Activated B cell treated with CpG ODN at 0.5 μM for 24 hours (primary cell): ENCODE data around the gene GGT7. TPM values are rescaled to one million over a fixed set of nuclear protein-coding genes. Genes with fewer than 3 reads are reported as not detected.

Source experiments
- ATAC-seq: fragments of 200-7000 bp; cut with Tn5 transposase; one replicate; pipeline ENCODE4 v1.10.0; 2021; ENCODE audit warnings: low read depth, mild to moderate bottlenecking, moderate library complexity
- CTCF ChIA-PET: fragments of 350-600 bp; sonication (Branson Sonifier 250); formaldehyde crosslinking; loops from one replicate; lab custom pipeline; 2021; ENCODE audit warnings: antibody characterized with exemption; lab: Charles Lee
- POLR2A ChIA-PET: fragments of 350-600 bp; sonication (Branson Sonifier 250); formaldehyde crosslinking; loops from one replicate; lab custom pipeline; 2021; ENCODE audit warnings: antibody characterized with exemption; lab: Charles Lee
- DNase-seq: peaks from one replicate; pipeline ENCODE4 v3.0.0; 2022
- H3K27ac Mint-ChIP-seq: one replicate; pipeline ENCODE4 v1.8.0; 2020; ENCODE audit warnings: mixed read lengths
- H3K27me3 Mint-ChIP-seq: one replicate; pipeline ENCODE4 v1.8.0; 2021; ENCODE audit warnings: mixed read lengths
- H3K36me3 Mint-ChIP-seq: one replicate; pipeline ENCODE4 v1.8.0; 2021; ENCODE audit warnings: low read depth, mixed read lengths
- H3K4me1 Mint-ChIP-seq: one replicate; pipeline ENCODE4 v1.8.0; 2021; ENCODE audit warnings: mixed read lengths
- H3K4me3 Mint-ChIP-seq: one replicate; pipeline ENCODE4 v1.8.0; 2020; ENCODE audit warnings: mild to moderate bottlenecking, mixed read lengths
- H3K9me3 Mint-ChIP-seq: one replicate; pipeline ENCODE4 v1.8.0; 2020; ENCODE audit warnings: mixed read lengths
- intact Hi-C: fragments of 100-400 bp; cut with micrococcal nuclease; formaldehyde crosslinking; loops from one replicate; pipeline ENCODE4 v1.15.1; 2024
- total RNA-seq: library from RNA; stranded (reverse); gene quantifications from 2 replicates; pipeline ENCODE4 v1.2.3, GENCODE V29; 2022
- TF ChIP-seq, protein P1 (sequence below): fragments of 200-600 bp; IDR thresholded peaks from one replicate; pipeline ENCODE4 v1.8.0; 2022; ENCODE audit warnings: antibody characterized with exemption, mild to moderate bottlenecking

The GGT7 gene
- total RNA-seq, 1 donor from 2014 or later, result 20.6 TPM

DNA sequence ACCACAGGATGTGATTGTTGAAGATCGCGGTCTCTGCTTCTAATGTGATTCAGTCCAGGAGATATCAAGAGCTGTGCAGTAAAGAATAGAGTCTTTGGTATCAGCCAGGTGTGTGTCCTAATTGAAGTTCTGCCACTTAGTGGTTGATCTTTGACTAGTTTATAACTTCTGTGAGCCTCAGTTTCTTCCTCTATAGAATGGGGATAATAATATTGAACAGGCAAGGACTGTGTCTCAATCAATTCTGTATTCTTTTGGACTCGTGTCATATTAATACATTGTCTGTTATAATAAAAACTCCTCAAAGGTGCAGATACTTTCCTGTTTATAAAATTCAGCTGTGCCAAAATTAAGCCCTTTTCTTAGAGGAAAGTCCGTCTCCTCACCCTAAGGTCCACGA is 24.1 kb downstream of the GGT7 start:
- Mint-ChIP-seq H3K9me3 (no peaks in the 10 kb centered on the region), H3K27me3 (no peaks in the 10 kb centered on the region), H3K4me1 (no peaks in the 10 kb centered on the region), H3K27ac (no peak overlapping the region), H3K4me3 (no peak overlapping the region), H3K36me3 (peaks cover 36% of the 10 kb centered on the region)
- TF ChIP-seq, protein P1, sequence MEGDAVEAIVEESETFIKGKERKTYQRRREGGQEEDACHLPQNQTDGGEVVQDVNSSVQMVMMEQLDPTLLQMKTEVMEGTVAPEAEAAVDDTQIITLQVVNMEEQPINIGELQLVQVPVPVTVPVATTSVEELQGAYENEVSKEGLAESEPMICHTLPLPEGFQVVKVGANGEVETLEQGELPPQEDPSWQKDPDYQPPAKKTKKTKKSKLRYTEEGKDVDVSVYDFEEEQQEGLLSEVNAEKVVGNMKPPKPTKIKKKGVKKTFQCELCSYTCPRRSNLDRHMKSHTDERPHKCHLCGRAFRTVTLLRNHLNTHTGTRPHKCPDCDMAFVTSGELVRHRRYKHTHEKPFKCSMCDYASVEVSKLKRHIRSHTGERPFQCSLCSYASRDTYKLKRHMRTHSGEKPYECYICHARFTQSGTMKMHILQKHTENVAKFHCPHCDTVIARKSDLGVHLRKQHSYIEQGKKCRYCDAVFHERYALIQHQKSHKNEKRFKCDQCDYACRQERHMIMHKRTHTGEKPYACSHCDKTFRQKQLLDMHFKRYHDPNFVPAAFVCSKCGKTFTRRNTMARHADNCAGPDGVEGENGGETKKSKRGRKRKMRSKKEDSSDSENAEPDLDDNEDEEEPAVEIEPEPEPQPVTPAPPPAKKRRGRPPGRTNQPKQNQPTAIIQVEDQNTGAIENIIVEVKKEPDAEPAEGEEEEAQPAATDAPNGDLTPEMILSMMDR, result no peak
- no peak for ATAC-seq
- DNase-seq, result no peak
- POLR2A ChIA-PET, result no interaction called here
- intact Hi-C loops, result no loop called here
- CTCF ChIA-PET, result interaction anchor here (1.1 kb wide), 1 partner anchor 13 kb away, joined by 4 read pairs; no protein-coding TSS in a partner anchor

DNA sequence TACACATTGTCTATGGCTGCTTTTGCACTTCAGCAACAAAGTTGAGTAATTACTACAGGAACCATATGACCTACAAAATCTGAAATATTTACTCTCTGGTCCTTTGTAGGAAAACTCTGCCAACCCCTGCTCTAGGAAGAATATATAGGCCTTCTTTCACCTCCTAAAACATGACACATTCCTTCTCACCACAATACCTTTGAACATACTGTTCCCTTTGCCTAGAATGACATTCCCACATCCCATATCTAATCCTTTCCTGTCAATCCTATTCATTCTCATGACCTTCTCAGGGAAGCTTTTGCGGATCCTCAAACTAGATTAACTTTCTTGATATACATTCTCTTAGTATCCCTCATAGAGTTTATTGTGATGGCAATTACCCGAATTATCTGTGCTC is 29.2 kb downstream of the GGT7 start:
- intact Hi-C loops, result no loop called here
- ATAC-seq, result no peak

DNA sequence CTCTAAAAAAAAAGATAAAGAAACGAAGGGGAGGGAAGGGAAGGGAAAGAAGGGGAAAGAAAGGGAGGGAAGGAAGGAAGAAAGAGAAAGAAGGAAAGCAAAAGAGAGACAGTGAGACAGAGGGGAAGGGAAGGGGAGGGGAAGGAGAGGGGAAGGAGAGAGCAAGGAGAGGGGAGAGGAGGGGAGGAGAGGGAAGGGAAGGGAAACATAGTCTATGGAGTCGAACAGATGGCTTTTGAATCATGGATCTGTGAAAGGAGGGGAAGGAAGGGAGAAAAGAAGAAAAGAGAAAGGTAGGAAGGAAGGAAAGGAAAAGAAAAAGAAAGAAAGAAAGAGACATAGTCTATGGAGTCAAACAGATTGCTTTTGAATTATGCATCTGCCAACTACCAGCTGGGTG is 30.5 kb downstream of the GGT7 start:
- no peak for ATAC-seq
- no peaks in the 10 kb centered on the region for H3K9me3 Mint-ChIP-seq
- intact Hi-C loops, result no loop called here
- H3K4me3 Mint-ChIP-seq, result no peak overlapping the region
- no peaks in the 10 kb centered on the region for H3K4me1 Mint-ChIP-seq
- H3K27ac Mint-ChIP-seq, result no peak overlapping the region
- POLR2A ChIA-PET, result no interaction called here
- no peak for DNase-seq
- peaks cover 3% of the 10 kb centered on the region for H3K36me3 Mint-ChIP-seq
- CTCF ChIA-PET, result no interaction called here
- TF ChIP-seq, protein P1, result no peak
- H3K27me3 Mint-ChIP-seq, result peaks cover 5% of the 10 kb centered on the region

More for the DNA sequence above, 29.2 kb downstream of the GGT7 start:
- ChIA-PET POLR2A (interaction anchor here (0.6 kb wide), 1 partner anchor 28 kb away, joined by 3 read pairs; no protein-coding TSS in a partner anchor), CTCF (no interaction called here)
- TF ChIP-seq, protein P1, result no peak
- Mint-ChIP-seq H3K4me1 (no peaks in the 10 kb centered on the region), H3K27ac (no peak overlapping the region), H3K36me3 (peaks cover 7% of the 10 kb centered on the region), H3K9me3 (no peaks in the 10 kb centered on the region), H3K27me3 (peaks cover 5% of the 10 kb centered on the region), H3K4me3 (no peak overlapping the region)
- DNase-seq, result no peak

DNA sequence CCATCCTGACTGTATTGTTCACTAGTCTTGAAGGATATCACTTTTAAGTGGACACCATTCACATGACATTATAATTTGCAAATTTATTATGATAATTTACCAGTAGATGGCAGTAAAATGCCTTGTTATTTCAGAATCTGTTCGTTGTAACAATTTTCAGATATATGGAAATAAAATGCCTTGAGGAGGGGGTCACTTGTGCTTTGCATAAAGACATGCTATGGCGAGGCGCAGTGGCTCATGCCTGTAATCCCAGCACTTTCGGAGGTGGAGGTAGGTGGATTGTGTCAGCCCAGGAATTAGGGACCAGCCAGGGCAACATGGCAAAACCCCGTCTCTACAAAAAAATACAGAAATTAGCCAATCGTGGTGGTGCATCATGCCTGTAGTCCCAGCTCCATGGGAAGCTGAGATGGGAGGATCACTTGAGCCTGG is 38.2 kb downstream of the GGT7 start:
- Mint-ChIP-seq H3K27ac (no peak overlapping the region), H3K36me3 (no peaks in the 10 kb centered on the region)
- no peak for ATAC-seq

DNA sequence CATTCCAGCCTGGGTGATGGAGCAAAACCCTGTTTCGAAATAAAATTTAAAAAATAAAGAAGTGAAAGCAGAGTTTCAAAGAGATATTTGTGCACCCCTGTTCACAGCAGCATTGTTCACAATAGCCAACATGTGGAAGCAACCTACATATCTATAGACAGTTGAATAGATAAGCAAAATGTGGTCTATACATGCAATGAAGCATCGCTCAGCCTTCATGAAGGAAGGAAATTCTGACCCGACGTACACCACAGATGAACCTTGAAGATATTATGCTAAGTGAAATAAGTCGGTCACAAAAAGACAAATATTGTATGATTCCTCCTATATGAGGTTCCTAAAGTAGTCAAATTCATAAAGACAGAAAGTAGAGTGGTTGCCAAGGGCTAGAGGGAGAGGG is 40.7 kb downstream of the GGT7 start:
- POLR2A ChIA-PET, result no interaction called here
- TF ChIP-seq, protein P1, result no peak
- Mint-ChIP-seq H3K9me3 (no peaks in the 10 kb centered on the region), H3K27me3 (peaks cover 7% of the 10 kb centered on the region), H3K27ac (no peak overlapping the region), H3K4me3 (no peak overlapping the region), H3K36me3 (no peaks in the 10 kb centered on the region), H3K4me1 (peaks cover 2% of the 10 kb centered on the region)
- DNase-seq, result no peak
- CTCF ChIA-PET, result no interaction called here
- intact Hi-C loops, result loop anchor here (2.0 kb wide), 1 partner anchor 607 kb away; the partner anchor contains the start of gene GDF5
- ATAC-seq, result no peak

More for the DNA sequence above, 38.2 kb downstream of the GGT7 start:
- POLR2A ChIA-PET, result no interaction called here
- CTCF ChIA-PET, result interaction anchor here (0.6 to 1.6 kb wide), 4 partner anchors 9 to 1991 kb away, joined by 3 to 6 read pairs (median 4); partner anchors contain the start of gene NCOA6
- TF ChIP-seq, protein P1, result no peak
- intact Hi-C loops, result loop anchor here (1.0 kb wide), 5 partner anchors 313 to 613 kb away; partner anchors contain the start of gene EDEM2
- peaks cover 10% of the 10 kb centered on the region for H3K27me3 Mint-ChIP-seq
- H3K9me3 Mint-ChIP-seq, result no peaks in the 10 kb centered on the region
- peaks cover 2% of the 10 kb centered on the region for H3K4me1 Mint-ChIP-seq
- no peak overlapping the region for H3K4me3 Mint-ChIP-seq
- no peak for DNase-seq
